HEK293 (cell line): ENCODE measurements around the gene AXDND1.
"Not testable (repeated sequence)": the region's sequence is repeated elsewhere in the genome, so short reads cannot be mapped to it uniquely, and the experiment has no call there.

ENCODE experiments used
- CTCF ChIA-PET: fragments of 350-600 bp; formaldehyde crosslinking; extraction: SDS; loops from one replicate; lab custom pipeline; 2021; ENCODE audit warnings: antibody characterized with exemption; lab: Yijun Ruan, JAX
- POLR2A ChIA-PET: fragments of 300-600 bp; formaldehyde crosslinking; extraction: SDS; loops from one replicate; lab custom pipeline; 2020; ENCODE audit warnings: antibody characterized with exemption, inconsistent platforms; lab: Yijun Ruan, JAX
- H3K27ac ChIP-seq: fragments of 200-500 bp; sonication (Bioruptor generic); 2 replicates; pipeline ENCODE4 v1.5.1; 2014; ENCODE audit warnings: low read depth, low read length, control low read depth, inconsistent platforms; ENCODE audit errors: extremely low read depth
- H3K36me3 ChIP-seq, 2 experiments: fragments of 200-500 bp in 1 of 2; sonication (Bioruptor generic) in 1 of 2; 1 replicate in 1 of 2; 2 replicates in 1 of 2; pipeline ENCODE4 v1.5.1; 2014 to 2017; ENCODE audit warnings: inconsistent platforms in 2 of 2, low read length in 2 of 2; ENCODE audit not compliant: control insufficient read depth in 2 of 2, insufficient read depth in 1 of 2
- H3K4me1 ChIP-seq: fragments of 200-500 bp; sonication (Bioruptor generic); 2 replicates; pipeline ENCODE4 v1.5.1; 2014; ENCODE audit warnings: mild to moderate bottlenecking, low read length, inconsistent platforms; ENCODE audit not compliant: control insufficient read depth, insufficient read depth
- H3K4me3 ChIP-seq: 2 replicates; pipeline ENCODE4 v1.5.1; 2011; ENCODE audit warnings: low read depth, mild to moderate bottlenecking, control low read depth, low read length, moderate library complexity
- H3K9me3 ChIP-seq: fragments of 200-500 bp; sonication (Bioruptor generic); 2 replicates; pipeline ENCODE4 v1.5.1; 2014; ENCODE audit warnings: low read depth, low read length, inconsistent platforms; ENCODE audit not compliant: control insufficient read depth, insufficient read depth
- KLF10 ChIP-seq: fragments of 450-650 bp; IDR thresholded peaks from 2 replicates; pipeline ENCODE4 v1.5.1; 2018; ENCODE audit warnings: missing biosample characterization, mild to moderate bottlenecking, missing genetic modification characterization
- KLF16 ChIP-seq: fragments of 450-650 bp; formaldehyde crosslinking; IDR thresholded peaks from 2 replicates; pipeline ENCODE4 v1.5.1; 2017; ENCODE audit warnings: missing biosample characterization, missing genetic modification characterization
- OSR2 ChIP-seq: fragments of 450-650 bp; formaldehyde crosslinking; IDR thresholded peaks from 2 replicates; pipeline ENCODE4 v1.5.1; 2016; ENCODE audit warnings: missing biosample characterization, missing genetic modification characterization
- OVOL3 ChIP-seq: fragments of 450-650 bp; formaldehyde crosslinking; IDR thresholded peaks from 2 replicates; pipeline ENCODE4 v1.5.1; 2016; ENCODE audit warnings: missing biosample characterization, missing genetic modification characterization
- PRDM6 ChIP-seq: fragments of 450-650 bp; formaldehyde crosslinking; IDR thresholded peaks from 2 replicates; pipeline ENCODE4 v1.5.1; 2017; ENCODE audit warnings: missing biosample characterization, missing genetic modification characterization
- YY2 ChIP-seq: fragments of 450-650 bp; formaldehyde crosslinking; IDR thresholded peaks from 2 replicates; pipeline ENCODE4 v1.5.1; 2016; ENCODE audit warnings: missing biosample characterization, missing genetic modification characterization
- ZNF148 ChIP-seq: fragments of 450-650 bp; formaldehyde crosslinking; IDR thresholded peaks from 2 replicates; pipeline ENCODE4 v1.5.0; 2017; ENCODE audit warnings: missing biosample characterization, missing genetic modification characterization, borderline replicate concordance
- ZNF214 ChIP-seq: fragments of 450-650 bp; formaldehyde crosslinking; IDR thresholded peaks from 2 replicates; pipeline ENCODE4 v1.5.1; 2017; ENCODE audit warnings: missing biosample characterization, mild to moderate bottlenecking, missing genetic modification characterization, borderline replicate concordance
- ZNF362 ChIP-seq: fragments of 450-650 bp; formaldehyde crosslinking; IDR thresholded peaks from 2 replicates; pipeline ENCODE4 v1.5.1; 2016; ENCODE audit warnings: missing biosample characterization, missing genetic modification characterization
- ZNF391 ChIP-seq: fragments of 450-650 bp; formaldehyde crosslinking; IDR thresholded peaks from 2 replicates; pipeline ENCODE4 v1.5.1; 2016; ENCODE audit warnings: low read depth, missing biosample characterization, missing genetic modification characterization, borderline replicate concordance
- ZNF747 ChIP-seq: fragments of 450-650 bp; formaldehyde crosslinking; IDR thresholded peaks from 2 replicates; pipeline ENCODE4 v1.5.1; 2016; ENCODE audit warnings: missing biosample characterization, missing genetic modification characterization
- ZSCAN5A ChIP-seq: fragments of 450-650 bp; formaldehyde crosslinking; IDR thresholded peaks from 2 replicates; pipeline ENCODE4 v1.5.1; 2016; ENCODE audit warnings: missing biosample characterization, missing genetic modification characterization

Gene AXDND1

GRCh38 chr1:179393721-179394120 is 27.9 kb downstream of the AXDND1 start:
- TF ChIP-seq ZNF214 (no peak), OSR2 (tag by site-specific recombination) (no peak), ZNF747 (tag by site-specific recombination) (no peak), OVOL3 (tag by site-specific recombination) (no peak), ZNF362 (tag by site-specific recombination) (no peak), PRDM6 (no peak), YY2 (tag by site-specific recombination) (no peak), ZNF148 (tag by site-specific recombination) (no peak), ZSCAN5A (tag by site-specific recombination) (no peak), KLF16 (tag by site-specific recombination) (no peak), ZNF391 (tag by site-specific recombination) (no peak), KLF10 (tag by site-specific recombination) (no peak)
- TF ChIP-seq, all 188 proteins: peak for 0
- ChIA-PET POLR2A (no interaction called here), CTCF (no interaction called here)
- Histone ChIP-seq H3K36me3 (no peaks in the 10 kb centered on the region), H3K27ac (no peak overlapping the region), H3K4me3 (no peak overlapping the region), H3K9me3 (no peaks in the 10 kb centered on the region), H3K4me1 (no peaks in the 10 kb centered on the region)

GRCh38 chr1:179399399-179399798 is 33.6 kb downstream of the AXDND1 start:
- CTCF ChIA-PET, POLR2A ChIA-PET, H3K9me3 ChIP-seq, H3K4me1 ChIP-seq, H3K4me3 ChIP-seq, H3K36me3 ChIP-seq, H3K27ac ChIP-seq: not testable (repeated sequence)

- POLR2A ChIA-PET, H3K9me3 ChIP-seq, CTCF ChIA-PET, H3K36me3 ChIP-seq, H3K4me3 ChIP-seq, H3K4me1 ChIP-seq, H3K27ac ChIP-seq: not testable (repeated sequence)
These were observed 52.0 kb downstream of the AXDND1 start for GRCh38 chr1:179417760-179418159.

- POLR2A ChIA-PET, H3K4me3 ChIP-seq, H3K4me1 ChIP-seq, H3K27ac ChIP-seq, H3K9me3 ChIP-seq, H3K36me3 ChIP-seq, CTCF ChIA-PET: not testable (repeated sequence)
These were observed 52.9 kb downstream of the AXDND1 start for GRCh38 chr1:179418706-179419105.
